Measurements from ENCODE around the gene CFAP90. TPM values are rescaled to one million over a fixed set of nuclear protein-coding genes. Genes with fewer than 3 reads are reported as not detected.

CFAP90 gene
- total RNA-seq, 1 experiment from 2014 or later = not detected

GRCh38 chr5:7876867-7877266 lies 25.9 kb upstream of the CFAP90 start:
- ATAC-seq (no peak), DNase-seq (ENCODE audit: low read depth, low spot score) (no peak)
- CTCF ChIA-PET = interaction anchor here (2.3 kb wide), 1 partner anchor 10 kb away, joined by 7 read pairs; no protein-coding TSS in a partner anchor
- no TSS peak for BruUV-seq (replicated peaks)
- no peak overlapping the region for H3K4me2 ChIP-seq (ENCODE audit: low read length)
- H3K9ac ChIP-seq (ENCODE audit: low read length) = no peak overlapping the region
- TF ChIP-seq YY1 (IDR thresholded peaks at IDR 0.05; ENCODE audit: extremely low read depth, insufficient replicate concordance, low read depth, low read length) = no peak
- TF ChIP-seq ATF3 (IDR thresholded peaks at IDR 0.05) = no peak
- TF ChIP-seq EZH2 (IDR thresholded peaks at IDR 0.05) = no peak
- no peak for TF ChIP-seq CBX3 (IDR thresholded peaks at IDR 0.05; ENCODE audit: low read depth)
- no peak for TF ChIP-seq ZNF274 (IDR thresholded peaks at IDR 0.05; ENCODE audit: low read depth, low read length)
- no peak for TF ChIP-seq MAX (IDR thresholded peaks at IDR 0.05)
- TF ChIP-seq ZFX (IDR thresholded peaks at IDR 0.05) = no peak
- TF ChIP-seq RAD21 (IDR thresholded peaks at IDR 0.05; ENCODE audit: low read depth) = no peak
- no peak for TF ChIP-seq JUND (IDR thresholded peaks at IDR 0.05)
- TF ChIP-seq FOSL1 (IDR thresholded peaks at IDR 0.05; ENCODE audit: low read depth) = no peak
- no peak for TF ChIP-seq SRF (IDR thresholded peaks at IDR 0.05; ENCODE audit: low read depth)
- no peak for TF ChIP-seq ZBTB33 (IDR thresholded peaks at IDR 0.05; ENCODE audit: extremely low read depth, insufficient replicate concordance, low read length)
- TF ChIP-seq CEBPB (IDR thresholded peaks at IDR 0.05; ENCODE audit: low read depth) = no peak
- no peak for TF ChIP-seq ELF1 (IDR thresholded peaks at IDR 0.05; ENCODE audit: borderline replicate concordance, low read depth)
- no peak for TF ChIP-seq SP1 (IDR thresholded peaks at IDR 0.05; ENCODE audit: low read depth)
- TF ChIP-seq POLR2A (IDR thresholded peaks at IDR 0.05; ENCODE audit: borderline replicate concordance, extremely low read depth, insufficient read depth, insufficient read length) = no peak
- no peak for TF ChIP-seq TCF7L2 (IDR thresholded peaks at IDR 0.05; ENCODE audit: borderline replicate concordance, extremely low read depth, insufficient read depth, insufficient read length)
- no peak for TF ChIP-seq CTCF (IDR thresholded peaks at IDR 0.05 in 2 of 3, conservative IDR thresholded peaks at IDR 0.05 in 1 of 3; ENCODE audit: borderline replicate concordance in 1 of 3, insufficient read depth in 1 of 3, low read depth in 2 of 3, low read length in 2 of 3)
- H3K79me2 ChIP-seq (ENCODE audit: insufficient read depth, low read length) = peaks cover 100% of the 10 kb centered on the region
- H3K9me3 ChIP-seq (ENCODE audit: control insufficient read depth in 1 of 2, insufficient read depth in 1 of 2, low read depth in 1 of 2, low read length in 2 of 2) = no peaks in the 10 kb centered on the region
- H2AFZ ChIP-seq (ENCODE audit: low read depth, low read length, poor library complexity, severe bottlenecking) = no peak overlapping the region
- RAD21 ChIA-PET (ENCODE audit: low non-redundant PET in 1 of 2, low total read pairs in 2 of 2, uncharacterized antibody in 2 of 2, unreplicated experiment in 2 of 2) = no interaction called here
- intact Hi-C loops (cut with micrococcal nuclease) = no loop called here
- H3K9me2 ChIP-seq (ENCODE audit: insufficient read depth) = no peaks in the 10 kb centered on the region
- POLR2A ChIA-PET = no interaction called here
- no peak overlapping the region for H3K4me3 ChIP-seq (replicated peaks in 1 of 2; ENCODE audit: low read depth in 1 of 2, low read length in 2 of 2)
- no peaks in the 10 kb centered on the region for H3K4me1 ChIP-seq (ENCODE audit: control insufficient read depth in 1 of 2, insufficient read depth in 2 of 2, low read length in 2 of 2)
- H3K36me3 ChIP-seq (ENCODE audit: control insufficient read depth in 1 of 2, insufficient read depth in 2 of 2, low read length in 2 of 2) = peaks cover 31 to 85% of the 10 kb centered on the region in 2 experiments
- no peak overlapping the region for H3K27ac ChIP-seq (ENCODE audit: low read depth, low read length)
- H4K20me1 ChIP-seq (ENCODE audit: insufficient read depth) = peaks cover 28% of the 10 kb centered on the region; the same call in 1 of the 2 replicates
- no peaks in the 10 kb centered on the region for H3K27me3 ChIP-seq (ENCODE audit: insufficient read depth, low read length)
